MG63 (cell line): Measurements from ENCODE around the gene NME5. TPM values are rescaled to one million over a fixed set of nuclear protein-coding genes. Genes with fewer than 3 reads are reported as not detected.
"Not testable (repeated sequence)": the region's sequence is repeated elsewhere in the genome, so short reads cannot be mapped to it uniquely, and the experiment has no call there.

ENCODE experiments used
- DNase-seq: peaks from one replicate; pipeline ENCODE4 v3.0.0-alpha.2; 2020
- H3K27me3 ChIP-seq: fragments of 250-450 bp; sonication (Bioruptor Pico); 2 replicates; pipeline ENCODE4 v1.5.1; 2020; ENCODE audit warnings: mild to moderate bottlenecking, moderate library complexity
- H3K36me3 ChIP-seq: fragments of 250-450 bp; sonication (Bioruptor Pico); 2 replicates; pipeline ENCODE4 v1.5.1; 2020; ENCODE audit warnings: mild to moderate bottlenecking, moderate library complexity
- H3K4me3 ChIP-seq: fragments of 250-450 bp; sonication (Bioruptor Pico); 2 replicates; pipeline ENCODE4 v1.5.1; 2020; ENCODE audit warnings: mild to moderate bottlenecking, moderate library complexity
- H3K9me3 ChIP-seq: fragments of 250-450 bp; sonication (Bioruptor Pico); 2 replicates; pipeline ENCODE4 v1.5.1; 2020; ENCODE audit warnings: mild to moderate bottlenecking, moderate library complexity
- total RNA-seq: library from RNA; depleted of rRNA; stranded (reverse); fragments of >200 nt; shearing (Covaris generic); gene quantifications from 2 replicates; pipeline ENCODE4 v1.2.3, GENCODE V29; 2014; ENCODE audit warnings: low replicate concordance; rRNA removed

The NME5 gene, protein sequence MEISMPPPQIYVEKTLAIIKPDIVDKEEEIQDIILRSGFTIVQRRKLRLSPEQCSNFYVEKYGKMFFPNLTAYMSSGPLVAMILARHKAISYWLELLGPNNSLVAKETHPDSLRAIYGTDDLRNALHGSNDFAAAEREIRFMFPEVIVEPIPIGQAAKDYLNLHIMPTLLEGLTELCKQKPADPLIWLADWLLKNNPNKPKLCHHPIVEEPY
- not detected in 2 replicates for total RNA-seq

- 0 out of 2 replicates have a peak, but pooled peaks cover 2% of the 10 kb centered on the region for H3K9me3 ChIP-seq
- H3K4me3 ChIP-seq, result no peak within 1 kb of the TSS
- no peak for DNase-seq
- H3K27me3 ChIP-seq, result no peaks in the 10 kb centered on the region
- no peaks in the 10 kb centered on the region for H3K36me3 ChIP-seq
Measured at GRCh38 chr5:138138949-138139780, at the start of gene NME5. Gene NME5 (minus strand): TSS chr5:138139428. CDS start chr5:138138780, 648 bp downstream.

- Histone ChIP-seq H3K4me3 (no peak overlapping the region), H3K27me3 (no peaks in the 10 kb centered on the region), H3K9me3 (no peaks in the 10 kb centered on the region), H3K36me3 (peaks cover 92% of the 10 kb centered on the region)
- DNase-seq, result no peak
Measured at GRCh38 chr5:138188626-138189025, 49.4 kb upstream of the NME5 start.

GRCh38 chr5:138186002-138186447, 46.8 kb upstream of the NME5 start:
- H3K9me3 ChIP-seq, result no peaks in the 10 kb centered on the region
- no peak overlapping the region for H3K4me3 ChIP-seq
- no peaks in the 10 kb centered on the region for H3K27me3 ChIP-seq
- no peak for DNase-seq
- peaks cover 95% of the 10 kb centered on the region for H3K36me3 ChIP-seq

GRCh38 chr5:138182808-138183207, 43.6 kb upstream of the NME5 start:
- no peaks in the 10 kb centered on the region for H3K27me3 ChIP-seq
- DNase-seq, result no peak
- H3K4me3 ChIP-seq, result no peak overlapping the region
- peaks cover 85% of the 10 kb centered on the region for H3K36me3 ChIP-seq
- H3K9me3 ChIP-seq, result no peaks in the 10 kb centered on the region

GRCh38 chr5:138180841-138181240, 41.6 kb upstream of the NME5 start:
- no peak for DNase-seq
- peak overlapping the region; percentile 84 for H3K4me3 ChIP-seq
- H3K27me3 ChIP-seq, result no peaks in the 10 kb centered on the region
- H3K9me3 ChIP-seq, result no peaks in the 10 kb centered on the region
- H3K36me3 ChIP-seq, result peaks cover 82% of the 10 kb centered on the region

- Histone ChIP-seq H3K27me3 (no peaks in the 10 kb centered on the region), H3K9me3 (no peaks in the 10 kb centered on the region), H3K36me3 (peaks cover 80% of the 10 kb centered on the region), H3K4me3 (peak overlapping the region; percentile 84)
- DNase-seq, result no peak
Measured at GRCh38 chr5:138180183-138180782, 41.1 kb upstream of the NME5 start.

DNA sequence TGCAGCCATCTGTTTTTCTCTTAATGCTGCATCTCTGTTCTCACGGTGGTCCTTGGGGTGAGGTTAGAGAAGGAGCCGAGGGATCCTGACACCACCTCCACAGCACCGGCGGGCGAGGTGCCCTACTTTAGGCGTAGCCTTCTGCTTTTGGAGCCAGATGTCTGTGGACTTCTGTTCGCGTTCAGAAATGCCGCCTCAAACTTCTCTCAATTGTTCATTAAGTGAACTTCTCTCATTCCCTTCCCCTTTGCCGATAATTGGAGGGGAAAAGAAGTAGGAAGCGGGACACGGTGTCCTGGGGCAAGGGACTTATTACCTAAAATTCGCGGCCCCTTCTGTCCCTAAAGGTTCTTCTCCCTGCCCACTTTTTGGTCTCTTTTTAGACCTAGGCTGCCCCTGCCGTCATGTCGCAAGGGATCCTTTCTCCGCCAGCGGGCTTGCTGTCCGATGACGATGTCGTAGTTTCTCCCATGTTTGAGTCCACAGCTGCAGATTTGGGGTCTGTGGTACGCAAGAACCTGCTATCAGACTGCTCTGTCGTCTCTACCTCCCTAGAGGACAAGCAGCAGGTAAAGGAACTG, 40.1 kb upstream of the NME5 start:
- Histone ChIP-seq H3K27me3 (no peaks in the 10 kb centered on the region), H3K9me3 (no peaks in the 10 kb centered on the region), H3K36me3 (peaks cover 80% of the 10 kb centered on the region), H3K4me3 (peak overlapping the region; percentile 84)
- DNase-seq, result peak; percentile 18

DNA sequence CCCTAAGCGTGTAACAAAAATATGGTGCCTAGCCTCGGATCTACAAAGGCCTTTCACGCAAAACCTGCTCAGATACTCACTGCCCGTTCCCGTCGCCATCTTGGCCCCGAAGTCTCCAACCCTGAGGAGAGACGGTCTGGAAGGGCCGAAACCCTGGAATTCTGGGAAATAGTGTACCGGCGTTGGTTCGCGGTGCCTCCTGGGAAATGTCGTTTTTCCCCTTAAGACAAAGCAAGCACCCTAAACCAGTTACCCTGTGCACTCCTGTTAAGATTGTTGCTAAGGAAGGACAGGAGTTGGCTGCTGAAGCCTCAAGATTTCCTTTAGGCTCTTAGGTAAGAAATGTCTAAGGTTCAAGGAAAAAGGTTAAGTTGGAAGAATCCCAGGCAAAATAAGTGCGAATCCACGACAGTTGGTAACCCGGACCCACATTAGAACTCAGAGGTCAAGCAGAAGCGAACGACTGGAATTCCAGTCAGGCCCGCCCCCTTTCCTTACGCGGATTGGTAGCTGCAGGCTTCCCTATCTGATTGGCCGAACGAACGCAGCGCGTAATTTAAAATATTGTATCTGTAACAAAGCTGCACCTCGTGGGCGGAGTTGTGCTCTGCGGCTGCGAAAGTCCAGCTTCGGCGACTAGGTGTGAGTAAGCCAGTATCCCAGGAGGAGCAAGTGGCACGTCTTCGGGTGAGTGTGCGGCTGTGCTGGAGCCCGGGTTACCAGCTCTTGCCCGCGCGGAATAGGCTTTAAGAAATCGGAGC, 39.5 kb upstream of the NME5 start, which contains the start of the genes BRD8 and KIF20A:
Gene BRD8 (minus strand): TSS at position 115 of the 761 bp plus-strand sequence. CDS start 16 bp downstream, at position 99.
Gene KIF20A (plus strand): TSS at position 597 of the 761 bp plus-strand sequence. CDS start 569 bp downstream, outside the sequence.
- no peaks in the 10 kb centered on the region for H3K27me3 ChIP-seq
- peak within 1 kb of the TSS; percentile 84 for H3K4me3 ChIP-seq
- no peaks in the 10 kb centered on the region for H3K9me3 ChIP-seq
- peaks cover 80% of the 10 kb centered on the region for H3K36me3 ChIP-seq
- DNase-seq, result peak; percentile 99

GRCh38 chr5:138177941-138178515, 38.8 kb upstream of the NME5 start:
- no peaks in the 10 kb centered on the region for H3K27me3 ChIP-seq
- H3K4me3 ChIP-seq, result peak overlapping the region; percentile 84
- peaks cover 80% of the 10 kb centered on the region for H3K36me3 ChIP-seq
- DNase-seq, result peak; percentile 47
- H3K9me3 ChIP-seq, result no peaks in the 10 kb centered on the region

DNA sequence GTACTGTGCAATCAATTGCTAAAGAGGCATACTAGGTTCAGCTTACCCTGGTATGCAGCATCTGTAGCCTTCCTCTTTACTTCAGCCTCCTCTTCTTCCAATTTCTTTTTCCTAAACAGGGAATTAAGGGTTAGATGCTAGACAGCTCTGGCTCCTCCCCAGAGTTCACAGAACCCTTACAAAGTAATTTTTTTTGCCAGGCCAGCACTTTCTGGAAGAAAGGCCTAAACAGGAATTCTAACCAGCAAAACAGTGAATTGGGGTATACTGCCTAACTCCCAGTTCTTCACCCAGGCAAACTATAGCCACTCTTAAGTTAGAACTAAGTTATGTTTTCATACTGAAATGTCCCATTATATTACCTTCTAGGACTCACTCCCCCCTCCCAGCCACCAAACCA, 31.1 kb upstream of the NME5 start:
- no peak for DNase-seq
- Histone ChIP-seq H3K36me3 (peaks cover 95% of the 10 kb centered on the region), H3K27me3 (no peaks in the 10 kb centered on the region), H3K9me3 (no peaks in the 10 kb centered on the region), H3K4me3 (no peak overlapping the region)

- no peak overlapping the region for H3K4me3 ChIP-seq
- no peaks in the 10 kb centered on the region for H3K27me3 ChIP-seq
- no peaks in the 10 kb centered on the region for H3K9me3 ChIP-seq
- DNase-seq, result no peak
- peaks cover 95% of the 10 kb centered on the region for H3K36me3 ChIP-seq
Measured at GRCh38 chr5:138169124-138169523, 29.9 kb upstream of the NME5 start.

DNA sequence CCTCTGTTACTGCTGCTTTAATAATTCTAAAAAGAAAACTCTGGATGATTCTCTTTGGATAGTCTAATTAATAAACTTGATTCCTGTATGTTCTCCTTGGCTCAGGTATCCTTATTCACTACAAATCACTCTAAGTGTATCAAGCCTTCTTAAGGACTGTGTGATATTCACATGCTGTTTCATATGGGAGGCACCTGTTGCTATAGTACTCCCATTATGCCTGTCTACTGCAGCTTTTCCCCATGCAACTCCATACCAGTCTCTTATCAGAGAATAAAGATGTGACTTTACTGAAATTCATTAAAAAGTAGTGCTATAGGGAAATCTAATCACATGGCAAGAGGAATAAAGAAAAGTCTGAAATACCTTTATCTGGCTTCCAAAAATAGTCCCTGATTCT, 24.5 kb upstream of the NME5 start:
- H3K27me3 ChIP-seq, result no peaks in the 10 kb centered on the region
- no peaks in the 10 kb centered on the region for H3K9me3 ChIP-seq
- DNase-seq, result no peak
- peaks cover 99% of the 10 kb centered on the region for H3K36me3 ChIP-seq
- no peak overlapping the region for H3K4me3 ChIP-seq

DNA sequence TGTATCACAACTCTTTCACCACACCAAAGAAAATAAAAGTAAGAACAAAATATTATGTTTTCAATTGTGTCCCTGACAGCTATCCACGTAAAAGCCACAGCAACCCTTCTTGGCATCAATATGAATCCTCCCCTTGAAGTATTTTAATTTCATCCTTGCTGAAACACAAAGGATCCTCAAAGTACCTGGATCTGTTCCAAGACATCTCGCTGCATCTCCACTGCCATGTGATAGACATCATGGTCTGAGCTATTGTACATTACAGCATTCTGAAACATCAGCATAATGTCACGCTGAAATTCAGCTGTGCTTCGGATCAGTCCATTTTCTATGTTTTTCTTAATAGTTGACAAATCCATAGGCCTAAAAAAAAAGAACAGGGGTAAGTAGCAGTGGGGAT, 21.5 kb upstream of the NME5 start:
- no peak for DNase-seq
- no peaks in the 10 kb centered on the region for H3K27me3 ChIP-seq
- H3K36me3 ChIP-seq, result peaks cover 97% of the 10 kb centered on the region
- H3K9me3 ChIP-seq, result no peaks in the 10 kb centered on the region
- no peak overlapping the region for H3K4me3 ChIP-seq

DNA sequence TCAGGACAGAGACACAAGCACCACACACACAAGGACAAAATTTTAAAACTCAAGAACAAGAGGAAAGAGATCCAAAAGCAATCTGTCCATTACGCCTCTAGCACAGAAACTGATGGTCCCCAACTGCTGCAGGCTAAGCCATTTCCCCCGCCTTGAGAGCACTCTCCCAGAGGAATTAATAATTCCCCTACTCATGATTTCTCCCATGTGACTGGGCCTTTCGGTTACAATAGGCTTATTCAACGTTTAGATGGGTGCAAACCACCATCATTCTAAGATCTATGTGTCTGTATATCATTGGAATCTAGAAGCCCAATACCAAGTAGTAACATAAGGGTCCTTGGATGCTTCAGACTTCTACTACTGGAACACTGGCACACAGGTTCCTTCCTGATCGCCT, 20.4 kb upstream of the NME5 start:
- Histone ChIP-seq H3K4me3 (no peak overlapping the region), H3K9me3 (no peaks in the 10 kb centered on the region), H3K27me3 (no peaks in the 10 kb centered on the region), H3K36me3 (peaks cover 87% of the 10 kb centered on the region)
- no peak for DNase-seq

- no peaks in the 10 kb centered on the region for H3K9me3 ChIP-seq
- no peak for DNase-seq
- H3K4me3 ChIP-seq, result no peak overlapping the region
- H3K36me3 ChIP-seq, result peaks cover 66% of the 10 kb centered on the region
- H3K27me3 ChIP-seq, result no peaks in the 10 kb centered on the region
Measured at GRCh38 chr5:138157626-138158025, 18.4 kb upstream of the NME5 start.

- H3K27me3 ChIP-seq, H3K9me3 ChIP-seq, DNase-seq, H3K4me3 ChIP-seq: not testable (repeated sequence)
- H3K36me3 ChIP-seq, result peaks cover 50% of the 10 kb centered on the region
Measured at GRCh38 chr5:138155977-138156376, 16.7 kb upstream of the NME5 start.
